Karpas-422 (cell line): Measurements from ENCODE around the gene LSM7. TPM values are rescaled to one million over a fixed set of nuclear protein-coding genes. Genes with fewer than 3 reads are reported as not detected.

Experiments
- DNase-seq: peaks from one replicate; pipeline ENCODE4 v3.0.0-alpha.2; 2015
- H2AFZ ChIP-seq: fragments of 200-600 bp; sonication (generic); 2 replicates; pipeline ENCODE4 v1.6.1; 2014; ENCODE audit warnings: antibody characterized with exemption, low read length, mixed read lengths
- H3K27ac ChIP-seq: fragments of 200-600 bp; sonication (generic); 2 replicates; pipeline ENCODE4 v1.5.1; 2014; ENCODE audit warnings: mild to moderate bottlenecking, low read length, moderate library complexity
- H3K27me3 ChIP-seq: fragments of 200-600 bp; sonication (generic); 2 replicates; pipeline ENCODE4 v1.6.1; 2014; ENCODE audit warnings: low read length, mixed read lengths
- H3K36me3 ChIP-seq: fragments of 200-600 bp; sonication (generic); 2 replicates; pipeline ENCODE4 v1.6.1; 2014; ENCODE audit warnings: low read length, mixed read lengths; ENCODE audit not compliant: insufficient read depth
- H3K4me1 ChIP-seq: fragments of 200-600 bp; sonication (generic); 2 replicates; pipeline ENCODE4 v1.6.1; 2014; ENCODE audit warnings: mild to moderate bottlenecking, low read length, mixed read lengths
- H3K4me2 ChIP-seq: fragments of 200-600 bp; sonication (generic); 2 replicates; pipeline ENCODE4 v1.6.1; 2014; ENCODE audit warnings: low read length, low read depth, mild to moderate bottlenecking; ENCODE audit not compliant: poor library complexity, severe bottlenecking
- H3K4me3 ChIP-seq: fragments of 200-600 bp; sonication (generic); 2 replicates; pipeline ENCODE4 v1.5.1; 2014; ENCODE audit warnings: mild to moderate bottlenecking, antibody characterized with exemption, low read length, mixed read lengths
- H3K79me2 ChIP-seq: fragments of 200-600 bp; sonication (generic); 2 replicates; pipeline ENCODE4 v1.6.1; 2014; ENCODE audit warnings: mild to moderate bottlenecking, low read length, mixed read lengths
- H3K9ac ChIP-seq: fragments of 200-600 bp; sonication (generic); 2 replicates; pipeline ENCODE4 v1.6.0; 2014; ENCODE audit warnings: low read length
- H3K9me2 ChIP-seq: fragments of 200-600 bp; sonication (generic), shearing (Covaris generic); replicated peaks from 2 replicates; pipeline ENCODE4 v1.6.0; 2014; ENCODE audit warnings: mild to moderate bottlenecking, low read length, moderate library complexity; ENCODE audit not compliant: insufficient read depth
- H3K9me3 ChIP-seq: fragments of 300-700, 200-600 bp; sonication (generic); 2 replicates; pipeline ENCODE4 v1.6.1; 2014; ENCODE audit warnings: low read length, mixed read lengths
- H4K20me1 ChIP-seq: fragments of 200-600 bp; sonication (generic); 2 replicates; pipeline ENCODE4 v1.6.1; 2014; ENCODE audit warnings: mild to moderate bottlenecking, antibody characterized with exemption, low read length, low read depth; ENCODE audit not compliant: insufficient read depth
- total RNA-seq: library from RNA; depleted of rRNA; stranded (reverse); fragments of >200 nt; shearing (Covaris generic); gene quantifications from 2 replicates; pipeline ENCODE4 v1.2.3, GENCODE V29; 2014; ENCODE audit warnings: low replicate concordance; rRNA removed

LSM7 gene
- 140 and 228 TPM in 2 replicates for total RNA-seq

DNA sequence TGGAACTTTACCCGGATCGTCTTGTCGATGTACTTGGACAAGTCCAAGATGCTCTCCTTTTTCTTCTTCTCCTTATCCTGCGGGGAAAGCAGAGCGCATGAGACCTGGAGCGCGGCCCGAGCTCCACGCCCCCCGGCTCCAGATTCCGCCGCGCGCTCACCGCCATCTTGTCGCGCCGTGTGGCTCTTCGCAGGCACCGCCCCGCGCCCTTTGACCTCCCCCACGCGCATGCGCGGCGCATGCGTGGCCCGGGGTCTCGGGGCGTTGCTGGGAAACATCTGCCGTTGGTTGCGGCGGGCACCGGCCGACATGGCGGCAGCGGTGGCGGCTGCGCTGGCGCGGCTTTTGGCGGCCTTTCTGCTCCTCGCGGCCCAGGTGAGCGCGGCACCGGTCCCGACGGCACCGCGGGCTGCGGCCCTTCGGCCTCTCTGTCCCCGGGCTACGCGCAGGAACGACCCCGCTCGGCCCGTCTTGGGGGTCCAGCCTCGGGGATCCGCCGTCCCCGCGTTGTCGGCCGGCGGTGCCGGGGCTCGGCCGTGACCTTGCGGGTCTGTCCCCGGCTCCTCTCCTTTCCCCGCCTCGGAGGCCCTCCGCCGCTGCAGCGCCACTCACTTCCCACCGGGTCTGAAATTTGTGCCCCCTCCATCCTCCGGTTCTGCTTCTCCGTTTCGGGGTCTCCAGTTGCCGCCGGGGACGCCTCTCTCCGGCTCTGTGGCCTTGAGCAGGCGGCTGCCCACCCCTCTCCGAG is at the start of gene LSM7, which contains the start of gene SPPL2B:
LSM7 (minus strand) TSS at position 186 of the 748 bp plus-strand sequence; CDS start at position 166, 20 bp downstream.
SPPL2B (plus strand) TSS at position 284 of the 748 bp plus-strand sequence; CDS start at position 310, 26 bp downstream.
- peak; percentile 97 for DNase-seq
- Histone ChIP-seq H3K27ac (peak within 1 kb of the TSS; percentile 64), H3K9ac (peak within 1 kb of the TSS; percentile 99), H3K4me3 (peak within 1 kb of the TSS; percentile 97), H4K20me1 (peaks cover 17% of the 10 kb centered on the region; the same call in 1 of the 2 replicates), H3K36me3 (0 out of 2 replicates have a peak, but pooled peaks cover 2% of the 10 kb centered on the region), H3K9me3 (no peaks in the 10 kb centered on the region), H3K79me2 (peaks cover 73% of the 10 kb centered on the region), H3K9me2 (no peaks in the 10 kb centered on the region), H3K4me2 (peak within 1 kb of the TSS; percentile 85), H2AFZ (no peak within 1 kb of the TSS), H3K27me3 (no peaks in the 10 kb centered on the region), H3K4me1 (peaks cover 47% of the 10 kb centered on the region)

- H3K79me2 ChIP-seq: no peaks in the 10 kb centered on the region
- H3K9me3 ChIP-seq: no peaks in the 10 kb centered on the region; the same call in 1 of the 2 replicates
- no peaks in the 10 kb centered on the region for H3K9me2 ChIP-seq
- H2AFZ ChIP-seq: no peak overlapping the region
- H4K20me1 ChIP-seq: no peaks in the 10 kb centered on the region
- H3K9ac ChIP-seq: no peak overlapping the region
- H3K4me1 ChIP-seq: no peaks in the 10 kb centered on the region
- H3K4me3 ChIP-seq: no peak overlapping the region
- H3K27me3 ChIP-seq: no peaks in the 10 kb centered on the region
- H3K36me3 ChIP-seq: no peaks in the 10 kb centered on the region
- H3K27ac ChIP-seq: no peak overlapping the region
- no peak overlapping the region for H3K4me2 ChIP-seq
- DNase-seq: no peak
These were observed 48.6 kb upstream of the LSM7 start for GRCh38 chr19:2376784-2377519.

DNA sequence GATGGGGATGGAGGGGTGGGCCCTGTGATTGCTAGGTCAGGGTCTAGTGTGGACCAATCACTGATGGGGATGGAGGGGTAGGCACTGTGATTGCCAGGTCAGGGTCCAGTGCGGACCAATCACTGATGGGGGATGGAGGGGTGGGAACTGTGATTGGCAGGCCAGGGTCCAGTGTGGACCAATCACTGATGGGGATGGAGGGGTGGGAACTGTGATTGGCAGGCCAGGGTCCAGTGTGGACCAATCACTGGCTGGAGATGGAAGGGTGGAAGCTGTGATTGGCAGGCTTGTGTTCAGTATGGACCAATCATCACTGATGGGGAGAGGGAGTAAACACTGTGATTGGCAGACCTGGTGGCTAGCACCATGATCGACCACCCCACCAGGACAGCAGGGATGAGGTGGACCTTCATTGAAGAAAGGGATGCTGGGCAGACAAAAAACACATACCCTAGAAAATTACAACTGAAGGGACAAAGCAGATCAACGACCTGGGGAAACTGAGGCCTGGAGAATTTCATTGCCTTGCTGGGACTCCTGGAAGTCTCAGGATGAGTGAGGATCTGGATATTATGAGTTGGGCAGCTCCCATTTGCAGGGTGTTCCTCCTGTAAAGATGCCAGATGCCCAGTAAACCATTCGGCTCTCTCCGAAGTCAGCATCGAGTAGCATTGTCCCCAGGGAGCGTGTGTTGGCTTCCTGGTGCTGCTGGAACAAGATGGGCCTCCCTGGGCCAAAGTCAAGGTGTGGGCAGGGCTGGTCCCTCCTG is 47.2 kb upstream of the LSM7 start:
- H3K27me3 ChIP-seq: no peaks in the 10 kb centered on the region
- no peaks in the 10 kb centered on the region for H3K4me1 ChIP-seq
- no peak overlapping the region for H2AFZ ChIP-seq
- no peaks in the 10 kb centered on the region; the same call in 1 of the 2 replicates for H3K9me3 ChIP-seq
- no peaks in the 10 kb centered on the region for H4K20me1 ChIP-seq
- H3K36me3 ChIP-seq: no peaks in the 10 kb centered on the region
- H3K9ac ChIP-seq: no peak overlapping the region
- no peaks in the 10 kb centered on the region for H3K9me2 ChIP-seq
- no peaks in the 10 kb centered on the region for H3K79me2 ChIP-seq
- H3K4me3 ChIP-seq: no peak overlapping the region
- DNase-seq: peak; percentile 80
- H3K4me2 ChIP-seq: no peak overlapping the region
- H3K27ac ChIP-seq: no peak overlapping the region

DNA sequence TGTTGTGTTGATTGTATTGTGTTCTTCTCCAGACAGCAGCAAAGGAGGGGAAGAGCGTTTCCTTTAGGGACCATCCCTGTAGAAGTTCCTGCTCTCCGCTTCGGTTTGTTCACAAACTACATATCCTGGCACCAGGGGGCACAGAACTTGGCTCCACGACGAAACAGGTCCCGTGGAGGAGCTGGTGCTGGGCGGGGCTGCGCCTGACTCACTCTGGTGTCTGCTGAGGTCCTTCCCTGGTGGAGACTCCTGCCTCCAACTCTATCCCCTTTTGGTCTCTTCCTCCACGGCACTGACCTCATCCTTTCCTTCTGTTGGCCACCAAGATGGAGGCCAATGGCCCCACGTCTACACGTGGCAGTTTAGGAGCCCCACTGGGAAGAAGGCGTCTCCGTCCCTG is 46.4 kb upstream of the LSM7 start:
- no peak for DNase-seq
- H3K79me2 ChIP-seq: no peaks in the 10 kb centered on the region
- no peak overlapping the region for H3K4me3 ChIP-seq
- no peak overlapping the region for H3K27ac ChIP-seq
- no peaks in the 10 kb centered on the region; the same call in 1 of the 2 replicates for H3K27me3 ChIP-seq
- H3K9me2 ChIP-seq: no peaks in the 10 kb centered on the region
- H3K9ac ChIP-seq: no peak overlapping the region
- H2AFZ ChIP-seq: no peak overlapping the region
- H3K36me3 ChIP-seq: no peaks in the 10 kb centered on the region
- no peaks in the 10 kb centered on the region; the same call in 1 of the 2 replicates for H3K9me3 ChIP-seq
- no peaks in the 10 kb centered on the region for H4K20me1 ChIP-seq
- H3K4me2 ChIP-seq: no peak overlapping the region
- H3K4me1 ChIP-seq: no peaks in the 10 kb centered on the region

- no peak for DNase-seq
- Histone ChIP-seq H3K27me3 (no peaks in the 10 kb centered on the region; the same call in 1 of the 2 replicates), H4K20me1 (no peaks in the 10 kb centered on the region), H3K4me2 (no peak overlapping the region), H3K4me3 (no peak overlapping the region), H3K36me3 (no peaks in the 10 kb centered on the region), H3K4me1 (no peaks in the 10 kb centered on the region; the same call in 1 of the 2 replicates), H3K9me2 (no peaks in the 10 kb centered on the region), H3K9ac (no peak overlapping the region), H3K9me3 (no peaks in the 10 kb centered on the region; the same call in 1 of the 2 replicates), H2AFZ (no peak overlapping the region), H3K27ac (no peak overlapping the region), H3K79me2 (no peaks in the 10 kb centered on the region)
These were observed 43.8 kb upstream of the LSM7 start for GRCh38 chr19:2372076-2372612.

GRCh38 chr19:2371656-2372055 is 43.3 kb upstream of the LSM7 start:
- no peaks in the 10 kb centered on the region; the same call in 1 of the 2 replicates for H3K9me3 ChIP-seq
- H4K20me1 ChIP-seq: no peaks in the 10 kb centered on the region
- H3K27me3 ChIP-seq: no peaks in the 10 kb centered on the region; the same call in 1 of the 2 replicates
- no peaks in the 10 kb centered on the region; the same call in 1 of the 2 replicates for H3K4me1 ChIP-seq
- H3K79me2 ChIP-seq: no peaks in the 10 kb centered on the region
- no peak overlapping the region for H3K9ac ChIP-seq
- H2AFZ ChIP-seq: no peak overlapping the region
- no peaks in the 10 kb centered on the region for H3K9me2 ChIP-seq
- no peak for DNase-seq
- H3K27ac ChIP-seq: no peak overlapping the region
- no peaks in the 10 kb centered on the region for H3K36me3 ChIP-seq
- H3K4me2 ChIP-seq: no peak overlapping the region
- H3K4me3 ChIP-seq: no peak overlapping the region

DNA sequence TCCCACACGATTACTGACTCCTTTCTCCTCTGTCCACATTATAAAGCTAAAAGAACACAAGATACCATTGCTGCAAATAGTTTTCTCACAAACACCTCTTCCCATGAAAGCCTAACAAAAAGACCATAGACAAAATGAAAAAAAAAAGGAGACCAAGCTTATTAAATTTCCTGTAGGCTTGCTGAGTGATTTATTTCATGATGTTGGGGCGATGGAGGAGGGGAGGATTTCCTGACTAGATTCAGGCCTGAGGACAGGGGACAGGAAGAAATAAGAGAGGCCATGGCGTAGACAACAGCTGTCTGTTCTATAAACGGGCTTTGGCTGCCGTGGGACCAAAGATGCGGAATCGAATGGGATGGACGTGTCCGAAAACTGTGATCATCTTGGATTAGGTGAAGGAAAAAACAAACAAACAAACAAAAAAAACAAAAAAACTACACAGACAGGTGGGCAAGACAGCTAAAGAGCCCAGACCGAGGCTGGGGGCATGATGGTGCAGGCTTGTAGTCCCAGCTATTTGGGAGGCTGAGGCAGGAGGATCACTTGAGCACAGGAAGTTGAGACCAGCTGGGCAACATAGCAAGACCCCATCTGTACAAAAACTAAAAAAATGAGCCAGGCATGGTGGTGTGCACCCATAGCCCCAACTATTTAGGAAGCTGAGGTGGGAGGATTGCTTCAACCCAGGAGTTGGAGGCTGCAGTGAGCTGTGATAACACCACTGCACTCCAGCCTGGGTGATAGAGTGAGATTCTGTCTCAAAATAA is 37.0 kb upstream of the LSM7 start:
- peaks cover 3% of the 10 kb centered on the region; the same call in 1 of the 2 replicates for H3K27me3 ChIP-seq
- no peak overlapping the region for H3K4me3 ChIP-seq
- no peak for DNase-seq
- H3K79me2 ChIP-seq: no peaks in the 10 kb centered on the region
- H3K9ac ChIP-seq: no peak overlapping the region
- H2AFZ ChIP-seq: no peak overlapping the region
- H3K36me3 ChIP-seq: no peaks in the 10 kb centered on the region
- H3K4me2 ChIP-seq: no peak overlapping the region
- H3K9me2 ChIP-seq: no peaks in the 10 kb centered on the region
- H3K4me1 ChIP-seq: no peaks in the 10 kb centered on the region; the same call in 1 of the 2 replicates
- no peaks in the 10 kb centered on the region for H4K20me1 ChIP-seq
- H3K9me3 ChIP-seq: no peaks in the 10 kb centered on the region
- no peak overlapping the region for H3K27ac ChIP-seq
